SK-N-SH (cell line): ENCODE measurements around the gene BTBD7. TPM values are rescaled to one million over a fixed set of nuclear protein-coding genes. Genes with fewer than 3 reads are reported as not detected.
"Not testable (repeated sequence)": the region's sequence is repeated elsewhere in the genome, so short reads cannot be mapped to it uniquely, and the experiment has no call there.

Source experiments
- CTCF ChIA-PET: fragments of 300-600, 350-600 bp; formaldehyde crosslinking; extraction: SDS; loops from one replicate; lab custom pipeline; 2021; lab: Yijun Ruan, JAX
- POLR2A ChIA-PET: fragments of 350-600 bp; sonication (Branson Sonifier 250); formaldehyde crosslinking; extraction: SDS; loops from one replicate; lab custom pipeline; 2020; ENCODE audit warnings: antibody characterized with exemption, inconsistent platforms; lab: Yijun Ruan, JAX
- DNase-seq: peaks from one replicate; pipeline ENCODE4 v3.0.0; 2012
- H2AFZ ChIP-seq: fragments of 200-600 bp; sonication (generic); 2 replicates; pipeline ENCODE4 v1.8.1; 2016; ENCODE audit warnings: antibody characterized with exemption, mild to moderate bottlenecking, low read depth
- H3F3A ChIP-seq: fragments of 200-600 bp; sonication (generic); replicated peaks from 2 replicates; pipeline ENCODE3; 2016; ENCODE audit warnings: antibody characterized with exemption, mild to moderate bottlenecking; ENCODE audit not compliant: insufficient read depth
- H3K27ac ChIP-seq, 2 experiments: fragments of 200-500 bp in 1 of 2; fragments of 200-600 bp in 1 of 2; sonication (Bioruptor generic) in 1 of 2; sonication (generic), shearing (Covaris generic) in 1 of 2; 2 replicates each; pipeline versions ENCODE4 v1.5.1 to v1.6.1; 2014 to 2016; ENCODE audit warnings: low read depth in 2 of 2, inconsistent platforms in 1 of 2, low read length in 1 of 2, mild to moderate bottlenecking in 1 of 2, mixed read lengths in 1 of 2
- H3K27me3 ChIP-seq: fragments of 200-600 bp; sonication (generic), shearing (Covaris generic); 2 replicates; pipeline ENCODE4 v1.6.1; 2016; ENCODE audit warnings: mixed run types; ENCODE audit not compliant: insufficient read depth
- H3K36me3 ChIP-seq, 2 experiments: fragments of 200-500 bp in 1 of 2; fragments of 200-600 bp in 1 of 2; sonication (Bioruptor generic) in 1 of 2; sonication (generic) in 1 of 2; replicated peaks in 1 of 2; 2 replicates each; pipeline versions ENCODE3 to v1.5.1; 2014 to 2016; ENCODE audit warnings: low read length in 1 of 2, mild to moderate bottlenecking in 1 of 2; ENCODE audit not compliant: insufficient read depth in 2 of 2, control insufficient read depth in 1 of 2
- H3K4me1 ChIP-seq, 2 experiments: fragments of 200-500 bp in 1 of 2; fragments of 200-600 bp in 1 of 2; sonication (Bioruptor generic) in 1 of 2; sonication (generic), shearing (Covaris generic) in 1 of 2; 2 replicates each; pipeline versions ENCODE4 v1.5.1 to v1.6.1; 2014 to 2016; ENCODE audit warnings: low read depth in 1 of 2, low read length in 1 of 2, mixed run types in 1 of 2; ENCODE audit not compliant: insufficient read depth in 2 of 2, control insufficient read depth in 1 of 2
- H3K4me2 ChIP-seq: fragments of 200-600 bp; sonication (generic), shearing (Covaris generic); 2 replicates; pipeline ENCODE4 v1.6.1; 2017; ENCODE audit warnings: mixed run types
- H3K4me3 ChIP-seq, 2 experiments: fragments of 200-500 bp in 1 of 2; fragments of 200-600 bp in 1 of 2; sonication (Bioruptor generic) in 1 of 2; sonication (generic), shearing (Covaris generic) in 1 of 2; 2 replicates each; pipeline versions ENCODE4 v1.5.1 to v1.8.1; 2014 to 2016; ENCODE audit warnings: low read depth in 2 of 2, inconsistent platforms in 1 of 2, low read length in 1 of 2, mild to moderate bottlenecking in 1 of 2, mixed read lengths in 1 of 2, moderate library complexity in 1 of 2
- H3K79me2 ChIP-seq: fragments of 200-600 bp; sonication (generic); 2 replicates; pipeline ENCODE4 v1.8.1; 2017; ENCODE audit warnings: mild to moderate bottlenecking; ENCODE audit not compliant: insufficient read depth
- H3K9ac ChIP-seq: fragments of 200-600 bp; sonication (generic); 2 replicates; pipeline ENCODE4 v1.6.1; 2017; ENCODE audit warnings: mixed run types
- H3K9me2 ChIP-seq: fragments of 200-600 bp; sonication (generic); 2 replicates; pipeline ENCODE4 v1.6.1; 2017; ENCODE audit warnings: mixed run types
- H3K9me3 ChIP-seq: fragments of 200-600 bp; sonication (generic); 2 replicates; pipeline ENCODE4 v1.6.1; 2017; ENCODE audit warnings: mixed run types, mild to moderate bottlenecking, moderate library complexity
- H4K20me1 ChIP-seq: fragments of 200-600 bp; sonication (generic); 2 replicates; pipeline ENCODE4 v1.6.1; 2017; ENCODE audit warnings: mild to moderate bottlenecking, mixed run types; ENCODE audit not compliant: insufficient read depth
- ELF1 ChIP-seq: IDR thresholded peaks from 2 replicates; pipeline ENCODE4 v1.4.0; 2012
- EP300 ChIP-seq, 2 experiments: IDR thresholded peaks; 2 replicates each; pipeline versions ENCODE4 v1.4.0 to v1.6.1; 2012; ENCODE audit warnings: borderline replicate concordance in 1 of 2, low read depth in 1 of 2, low read length in 1 of 2
- FOXM1 ChIP-seq: IDR thresholded peaks from 2 replicates; pipeline ENCODE4 v1.4.0; 2012; ENCODE audit warnings: low read depth, mild to moderate bottlenecking
- GABPA ChIP-seq: IDR thresholded peaks from 2 replicates; pipeline ENCODE4 v1.4.0; 2012; ENCODE audit warnings: low read depth, mild to moderate bottlenecking
- GATA2 ChIP-seq: sonication (generic); formaldehyde crosslinking; IDR thresholded peaks from 2 replicates; pipeline ENCODE4 v1.5.0; 2020; ENCODE audit warnings: mild to moderate bottlenecking, missing genetic modification reagents
- IRF3 ChIP-seq: fragments of 150-350 bp; IDR thresholded peaks from 2 replicates; pipeline ENCODE4 v1.6.1; 2016; ENCODE audit warnings: mild to moderate bottlenecking, low read depth, low read length
- JUND ChIP-seq: IDR thresholded peaks from 2 replicates; pipeline ENCODE4 v1.4.0; 2012
- MAX ChIP-seq: IDR thresholded peaks from 2 replicates; pipeline ENCODE4 v1.4.0; 2012; ENCODE audit warnings: low read depth
- MEF2A ChIP-seq: IDR thresholded peaks from 2 replicates; pipeline ENCODE4 v1.4.0; 2012; ENCODE audit warnings: low read depth, borderline replicate concordance
- POLR2AphosphoS5 ChIP-seq: IDR thresholded peaks from 2 replicates; pipeline ENCODE4 v1.6.1; 2012; ENCODE audit warnings: low read depth, low read length
- RCOR1 ChIP-seq: fragments of 150-350 bp; IDR thresholded peaks from 2 replicates; pipeline ENCODE4 v1.6.1; 2017; ENCODE audit warnings: antibody characterized with exemption, low read length
- REST ChIP-seq: IDR thresholded peaks from 2 replicates; pipeline ENCODE4 v1.6.1; 2012; ENCODE audit warnings: mild to moderate bottlenecking, low read depth, low read length, moderate library complexity
- RFX5 ChIP-seq: IDR thresholded peaks from 2 replicates; pipeline ENCODE4 v1.6.1; 2012; ENCODE audit warnings: mild to moderate bottlenecking, improper control_type of control experiment, low read length
- SIN3A ChIP-seq: IDR thresholded peaks from 2 replicates; pipeline ENCODE4 v1.6.1; 2012; ENCODE audit warnings: low read depth, mild to moderate bottlenecking, low read length, moderate library complexity, borderline replicate concordance
- TAF1 ChIP-seq: IDR thresholded peaks from 2 replicates; pipeline ENCODE4 v1.6.1; 2012; ENCODE audit warnings: low read depth, mild to moderate bottlenecking, low read length, moderate library complexity, borderline replicate concordance
- TCF12 ChIP-seq: IDR thresholded peaks from 2 replicates; pipeline ENCODE4 v1.4.0; 2012
- TEAD4 ChIP-seq: IDR thresholded peaks from 2 replicates; pipeline ENCODE4 v1.4.0; 2012; ENCODE audit warnings: mild to moderate bottlenecking, borderline replicate concordance; ENCODE audit not compliant: insufficient read depth
- WGBS: methylation state at CpG from one replicate; pipeline ENCODE4 v1.1.6; 2017; ENCODE audit warnings: low lambda C conversion rate; 5-methylcytosine and 5-hydroxymethylcytosine counted together
- polyA plus RNA-seq, 3 experiments: library from polyadenylated mRNA; depleted of rRNA; stranded (reverse); fragments of >200 nt; gene quantifications; 2 replicates each; pipeline ENCODE4 v1.2.3, GENCODE V29; 2012

BTBD7 gene
- polyA plus RNA-seq, 1 of the 3 experiments (the other 2 are of a cell fraction) = 8.6 TPM

- H2AFZ ChIP-seq, H3K4me2 ChIP-seq, H3K9me3 ChIP-seq, H3K27ac ChIP-seq, H3K9ac ChIP-seq, H3K4me3 ChIP-seq, H3K79me2 ChIP-seq, H4K20me1 ChIP-seq, H3K27me3 ChIP-seq, POLR2A ChIA-PET, H3K36me3 ChIP-seq, H3K9me2 ChIP-seq, DNase-seq, H3F3A ChIP-seq: not testable (repeated sequence)
- H3K4me1 ChIP-seq = peaks cover 0 to 12% of the 10 kb centered on the region in 2 experiments; a peak in 1 of 4 replicates
- CTCF ChIA-PET = interaction anchor here (1.2 to 1.5 kb wide), 2 partner anchors 28 to 311 kb away, joined by 3 to 5 read pairs; no protein-coding TSS in a partner anchor
- 90% methylated on average over 5 of the region's 5 CpGs for WGBS
Measured at GRCh38 chr14:93233078-93233477, 99.8 kb downstream of the BTBD7 start.

- no peak overlapping the region for H3K27ac ChIP-seq
- H3K4me3 ChIP-seq = peak overlapping the region; percentile 57 to 72; a peak in 2 of 4 replicates
Measured at GRCh38 chr14:93232159-93232558, 100.7 kb downstream of the BTBD7 start.

GRCh38 chr14:93231129-93231979, 101.5 kb downstream of the BTBD7 start:
- peak; percentile 95 for DNase-seq
- H3K4me3 ChIP-seq = peak overlapping the region; percentile 57 to 72
- CTCF ChIA-PET = interaction anchor here (0.9 to 2.7 kb wide), 8 partner anchors 10 to 305 kb away, joined by 3 to 12 read pairs (median 4); partner anchors contain the start of genes GON7 and UBR7
- POLR2A ChIA-PET = interaction anchor here (0.9 to 1.6 kb wide), 3 partner anchors 25 to 306 kb away, joined by 3 to 4 read pairs (median 4); partner anchors contain the start of gene GON7
- H3K4me2 ChIP-seq = peak overlapping the region; percentile 90
- no peaks in the 10 kb centered on the region for H3K9me2 ChIP-seq
- H4K20me1 ChIP-seq = no peaks in the 10 kb centered on the region
- H3K27ac ChIP-seq = peak overlapping the region; percentile 49 to 79
- no peaks in the 10 kb centered on the region for H3K9me3 ChIP-seq
- WGBS = 11% methylated on average over 38 of the region's 39 CpGs
- H3F3A ChIP-seq = no peaks in the 10 kb centered on the region
- H3K79me2 ChIP-seq = no peaks in the 10 kb centered on the region
- H3K27me3 ChIP-seq = no peaks in the 10 kb centered on the region
- H3K4me1 ChIP-seq = peaks cover 0 to 12% of the 10 kb centered on the region in 2 experiments; a peak in 1 of 4 replicates
- H2AFZ ChIP-seq = peak overlapping the region; percentile 96
- peaks cover 17 to 20% of the 10 kb centered on the region in 2 experiments for H3K36me3 ChIP-seq
- H3K9ac ChIP-seq = peak overlapping the region; percentile 40
- no peak for TF ChIP-seq REST
- no peak for TF ChIP-seq RCOR1
- TF ChIP-seq IRF3 = no peak
- no peak for TF ChIP-seq SIN3A
- TF ChIP-seq TAF1 = peak; percentile 52; the same call in 1 of the 2 replicates
- TF ChIP-seq GABPA = no peak
- no peak for TF ChIP-seq JUND

More at GRCh38 chr14:93232159-93232558, 100.7 kb downstream of the BTBD7 start:
- H3K79me2 ChIP-seq = no peaks in the 10 kb centered on the region
- no peak for TF ChIP-seq TEAD4
- TF ChIP-seq MEF2A = no peak
- no peak for TF ChIP-seq FOXM1
- TF ChIP-seq ELF1 = no peak
- TF ChIP-seq TAF1 = no peak
- no peak for TF ChIP-seq EP300 (IDR thresholded peaks at IDR 0.05; ENCODE audit: borderline replicate concordance in 1 of 2, low read depth in 1 of 2, low read length in 1 of 2)
- no peak for TF ChIP-seq TCF12
- no peak for TF ChIP-seq POLR2AphosphoS5
- no peak for TF ChIP-seq RFX5
- no peak for TF ChIP-seq MAX
- no peak for TF ChIP-seq GATA2
- no peaks in the 10 kb centered on the region for H3K9me3 ChIP-seq
- CTCF ChIA-PET = interaction anchor here (1.2 to 2.7 kb wide), 4 partner anchors 11 to 312 kb away, joined by 3 to 12 read pairs (median 8); no protein-coding TSS in a partner anchor
- H3K9me2 ChIP-seq = no peaks in the 10 kb centered on the region
- DNase-seq = peak; percentile 24
- 91% methylated on average over 12 of the region's 17 CpGs for WGBS
- no peaks in the 10 kb centered on the region for H3F3A ChIP-seq
- no peaks in the 10 kb centered on the region for H4K20me1 ChIP-seq
- H3K9ac ChIP-seq = no peak overlapping the region
- POLR2A ChIA-PET = interaction anchor here (1.6 kb wide), 1 partner anchor 305 kb away, joined by 4 read pairs; no protein-coding TSS in a partner anchor
- no peak overlapping the region; the same call in 1 of the 2 replicates for H2AFZ ChIP-seq
- no peaks in the 10 kb centered on the region for H3K27me3 ChIP-seq
- peak overlapping the region; percentile 90 for H3K4me2 ChIP-seq
- peaks cover 15 to 17% of the 10 kb centered on the region in 2 experiments for H3K36me3 ChIP-seq
- H3K4me1 ChIP-seq = peaks cover 0 to 12% of the 10 kb centered on the region in 2 experiments; a peak in 1 of 4 replicates
